Sigmoid colon (tissue), 4 donors: ENCODE data around the gene CAT.

Experiments used
- CTCF ChIP-seq, 4 experiments: fragments of 450-650 bp in 3 of 4; fragments of 200-600 bp in 1 of 4; IDR thresholded peaks; one replicate each; pipeline ENCODE4 v1.5.1; 2016 to 2019; ENCODE audit warnings: antibody characterized with exemption in 4 of 4, mild to moderate bottlenecking in 3 of 4, moderate library complexity in 2 of 4
- POLR2AphosphoS5 ChIP-seq, 4 donors: sonication (generic); formaldehyde crosslinking; IDR thresholded peaks; one replicate each; pipeline ENCODE4 v1.6.1; 2017; ENCODE audit warnings: antibody characterized with exemption in 4 of 4

GRCh38 chr11:34507610-34508009 is 68.9 kb downstream of the CAT start:
- TF ChIP-seq CTCF (IDR thresholded peaks at IDR 0.05) (no peak), POLR2AphosphoS5 (IDR thresholded peaks at IDR 0.05) (no peak)
